NB4 (cell line): ENCODE measurements around the gene RCAN2.

Source experiments
- DNase-seq: peaks from one replicate; pipeline ENCODE4 v3.0.0; 2010; ENCODE audit warnings: low read depth
- H3K4me3 ChIP-seq: one replicate; pipeline ENCODE4 v1.5.1; 2011; ENCODE audit warnings: mild to moderate bottlenecking, low read depth, low read length, moderate library complexity
- CTCF ChIP-seq: IDR thresholded peaks from one replicate; pipeline ENCODE4 v1.5.1; 2012; ENCODE audit warnings: low read depth, low read length
- MAX ChIP-seq: IDR thresholded peaks from 2 replicates; pipeline ENCODE4 v1.6.1; 2011; ENCODE audit warnings: low read depth, low read length
- MYC ChIP-seq: IDR thresholded peaks from 2 replicates; pipeline ENCODE4 v1.6.1; 2011; ENCODE audit warnings: low read depth, low read length
- POLR2A ChIP-seq: IDR thresholded peaks from 2 replicates; pipeline ENCODE4 v1.6.1; 2011; ENCODE audit warnings: mild to moderate bottlenecking; ENCODE audit not compliant: insufficient read length; ENCODE audit errors: extremely low read depth

Gene RCAN2

GRCh38 chr6:46502486-46503119 is 11.4 kb upstream of the RCAN2 start:
- no peak for TF ChIP-seq CTCF
- no peak for TF ChIP-seq MYC
- no peak for TF ChIP-seq MAX
- no peak for TF ChIP-seq POLR2A
- H3K4me3 ChIP-seq: no peak overlapping the region
- DNase-seq: no peak

- DNase-seq: no peak
- no peak overlapping the region for H3K4me3 ChIP-seq
- TF ChIP-seq POLR2A (no peak), CTCF (no peak), MYC (no peak), MAX (no peak)
These were observed 10.2 kb upstream of the RCAN2 start for GRCh38 chr6:46501136-46502089.

- no peak for DNase-seq
- TF ChIP-seq CTCF (no peak), MAX (no peak), POLR2A (no peak), MYC (no peak)
- H3K4me3 ChIP-seq: no peak overlapping the region
These were observed 9.1 kb upstream of the RCAN2 start for GRCh38 chr6:46500382-46500781.

GRCh38 chr6:46491628-46492547 is 639 bp upstream of the RCAN2 start:
- no peak overlapping the region for H3K4me3 ChIP-seq
- peak; percentile 19 for TF ChIP-seq CTCF
- TF ChIP-seq POLR2A: no peak
- no peak for TF ChIP-seq MAX
- no peak for TF ChIP-seq MYC
- no peak for DNase-seq

- DNase-seq: no peak
- H3K4me3 ChIP-seq: no peak overlapping the region
- no peak for TF ChIP-seq POLR2A
- no peak for TF ChIP-seq MAX
- peak; percentile 28 for TF ChIP-seq CTCF
These were observed 636 bp downstream of the RCAN2 start for GRCh38 chr6:46490425-46491200.
